Omental fat pad (tissue), 4 donors: ENCODE measurements around the gene SH3BP5L. TPM values are rescaled to one million over a fixed set of nuclear protein-coding genes. Genes with fewer than 3 reads are reported as not detected.

ENCODE experiments used
- ATAC-seq: fragments of 150-250 bp; one replicate; pipeline ENCODE4 v1.9.1; 2016; ENCODE audit warnings: mild to moderate bottlenecking, moderate library complexity; ENCODE audit not compliant: low FRiP score
- DNase-seq: peaks from one replicate; pipeline ENCODE4 v3.0.0-alpha.2; 2019; ENCODE audit warnings: low spot score
- total RNA-seq, 4 donors: library from RNA; depleted of rRNA; stranded (reverse); fragments of >200 nt; gene quantifications; one replicate each; pipeline ENCODE4 v1.1.0, GENCODE V29; 2016
- TF ChIP-seq, protein P1 (sequence below), 3 donors: fragments of 450-650 bp; IDR thresholded peaks; one replicate each; pipeline ENCODE4 v1.5.1; 2016 to 2017; ENCODE audit warnings: antibody characterized with exemption in 3 of 3, mild to moderate bottlenecking in 3 of 3, moderate library complexity in 2 of 3

Gene SH3BP5L
- total RNA-seq, 4 donors from 2014 or later: 9.7 to 20.0 (median 15.2) TPM

DNA sequence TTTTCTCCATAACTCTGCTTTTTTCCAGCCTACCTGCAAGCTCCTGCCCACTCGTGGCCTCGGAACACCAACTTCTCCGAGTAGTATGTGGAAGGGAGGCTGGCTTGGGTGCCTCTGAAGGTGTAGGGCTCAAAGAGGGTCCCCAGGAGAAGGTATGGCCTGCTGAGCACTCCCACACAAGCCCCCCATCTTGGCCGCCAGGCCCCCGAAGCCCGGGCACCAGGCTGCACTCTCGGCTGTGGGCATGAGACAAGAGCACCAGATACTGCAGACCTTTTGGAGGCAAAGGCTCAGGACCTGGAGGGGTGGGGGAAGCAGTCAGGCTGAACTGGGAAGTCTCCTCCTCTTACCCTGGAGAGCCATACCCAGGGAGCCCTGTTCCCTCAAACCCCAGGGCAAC is 31.5 kb upstream of the SH3BP5L start:
- DNase-seq (no peak), ATAC-seq (no peak)
- TF ChIP-seq, protein P1, sequence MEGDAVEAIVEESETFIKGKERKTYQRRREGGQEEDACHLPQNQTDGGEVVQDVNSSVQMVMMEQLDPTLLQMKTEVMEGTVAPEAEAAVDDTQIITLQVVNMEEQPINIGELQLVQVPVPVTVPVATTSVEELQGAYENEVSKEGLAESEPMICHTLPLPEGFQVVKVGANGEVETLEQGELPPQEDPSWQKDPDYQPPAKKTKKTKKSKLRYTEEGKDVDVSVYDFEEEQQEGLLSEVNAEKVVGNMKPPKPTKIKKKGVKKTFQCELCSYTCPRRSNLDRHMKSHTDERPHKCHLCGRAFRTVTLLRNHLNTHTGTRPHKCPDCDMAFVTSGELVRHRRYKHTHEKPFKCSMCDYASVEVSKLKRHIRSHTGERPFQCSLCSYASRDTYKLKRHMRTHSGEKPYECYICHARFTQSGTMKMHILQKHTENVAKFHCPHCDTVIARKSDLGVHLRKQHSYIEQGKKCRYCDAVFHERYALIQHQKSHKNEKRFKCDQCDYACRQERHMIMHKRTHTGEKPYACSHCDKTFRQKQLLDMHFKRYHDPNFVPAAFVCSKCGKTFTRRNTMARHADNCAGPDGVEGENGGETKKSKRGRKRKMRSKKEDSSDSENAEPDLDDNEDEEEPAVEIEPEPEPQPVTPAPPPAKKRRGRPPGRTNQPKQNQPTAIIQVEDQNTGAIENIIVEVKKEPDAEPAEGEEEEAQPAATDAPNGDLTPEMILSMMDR (IDR thresholded peaks at IDR 0.05): no peak

DNA sequence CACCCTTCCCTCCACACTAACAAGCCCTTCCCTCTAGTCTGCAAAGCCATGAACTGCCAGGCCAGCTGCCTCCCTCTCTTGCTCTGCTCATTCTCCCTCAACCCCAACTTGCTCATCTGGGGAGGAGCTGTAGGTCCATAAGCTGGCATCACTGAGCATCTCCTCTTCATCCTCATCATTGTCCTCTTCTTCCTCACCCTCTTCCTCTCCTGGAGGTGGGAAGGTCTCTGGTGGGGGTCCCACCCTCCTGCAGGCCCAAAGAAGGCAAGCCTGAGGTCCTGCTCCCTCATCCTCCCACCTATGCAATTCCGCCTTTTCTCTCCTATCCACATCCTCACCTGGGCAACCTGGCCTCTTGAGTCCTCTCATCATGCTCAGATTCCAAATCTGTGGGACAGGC is 30.5 kb upstream of the SH3BP5L start:
- ATAC-seq: no peak

DNA sequence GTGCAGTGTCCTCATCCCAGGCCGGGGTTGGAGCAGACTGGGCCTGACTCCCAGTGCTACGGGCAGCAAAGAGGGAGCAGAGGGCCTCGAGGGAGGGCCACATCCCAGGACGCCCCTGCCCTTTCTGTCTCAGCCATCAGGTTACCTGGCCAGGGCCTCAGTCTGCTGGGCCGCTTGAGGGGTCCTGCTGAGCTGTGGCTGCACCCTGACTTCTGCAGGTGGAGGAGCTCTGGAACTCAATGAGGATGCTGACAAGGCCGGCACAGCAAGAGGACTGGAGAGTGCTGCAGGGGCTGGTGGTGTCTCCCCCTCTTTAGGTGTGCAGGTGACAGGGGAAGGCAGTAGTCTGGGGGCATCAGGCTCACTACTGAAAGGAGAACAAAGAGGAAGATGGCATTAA is 29.9 kb upstream of the SH3BP5L start:
- no peak for ATAC-seq
- TF ChIP-seq, protein P1 (IDR thresholded peaks at IDR 0.05): no peak
- no peak for DNase-seq

More for the DNA sequence above, 30.5 kb upstream of the SH3BP5L start:
- DNase-seq: no peak
- TF ChIP-seq, protein P1 (IDR thresholded peaks at IDR 0.05): no peak

DNA sequence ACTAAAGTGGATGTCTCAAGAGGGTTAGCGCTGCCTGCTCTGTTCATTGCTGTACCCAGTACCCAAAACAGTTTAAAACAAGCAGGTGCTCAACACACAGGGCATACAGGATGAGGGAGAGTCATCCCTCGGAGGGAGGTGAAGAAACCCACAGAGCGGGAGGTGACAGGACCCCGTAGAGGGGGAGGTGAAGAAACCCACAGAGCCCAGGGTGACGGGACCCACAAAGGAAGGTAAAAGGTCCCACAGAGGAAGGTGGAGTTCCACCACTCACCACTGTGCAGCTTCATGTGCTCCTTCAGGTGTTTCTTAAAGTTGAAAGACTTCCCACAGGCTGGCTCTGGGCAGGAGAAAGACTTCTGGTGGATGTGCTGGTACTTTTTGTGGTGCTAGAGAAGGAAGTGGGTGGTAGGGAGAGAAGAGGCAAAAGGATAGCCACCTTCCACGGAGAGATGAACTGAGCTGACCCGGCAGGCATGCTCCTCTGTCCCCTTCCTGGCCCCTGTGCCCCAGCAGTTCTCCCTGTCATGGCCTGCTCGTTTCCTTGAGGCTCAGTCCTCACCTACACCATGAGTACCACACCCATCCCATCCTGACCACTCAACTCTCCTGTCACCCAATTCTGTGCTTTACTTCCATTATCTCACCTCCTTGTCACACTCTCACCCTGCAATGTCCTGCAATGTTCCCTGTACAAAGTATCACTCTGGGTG is 28.1 kb upstream of the SH3BP5L start:
- ATAC-seq: no peak

DNA sequence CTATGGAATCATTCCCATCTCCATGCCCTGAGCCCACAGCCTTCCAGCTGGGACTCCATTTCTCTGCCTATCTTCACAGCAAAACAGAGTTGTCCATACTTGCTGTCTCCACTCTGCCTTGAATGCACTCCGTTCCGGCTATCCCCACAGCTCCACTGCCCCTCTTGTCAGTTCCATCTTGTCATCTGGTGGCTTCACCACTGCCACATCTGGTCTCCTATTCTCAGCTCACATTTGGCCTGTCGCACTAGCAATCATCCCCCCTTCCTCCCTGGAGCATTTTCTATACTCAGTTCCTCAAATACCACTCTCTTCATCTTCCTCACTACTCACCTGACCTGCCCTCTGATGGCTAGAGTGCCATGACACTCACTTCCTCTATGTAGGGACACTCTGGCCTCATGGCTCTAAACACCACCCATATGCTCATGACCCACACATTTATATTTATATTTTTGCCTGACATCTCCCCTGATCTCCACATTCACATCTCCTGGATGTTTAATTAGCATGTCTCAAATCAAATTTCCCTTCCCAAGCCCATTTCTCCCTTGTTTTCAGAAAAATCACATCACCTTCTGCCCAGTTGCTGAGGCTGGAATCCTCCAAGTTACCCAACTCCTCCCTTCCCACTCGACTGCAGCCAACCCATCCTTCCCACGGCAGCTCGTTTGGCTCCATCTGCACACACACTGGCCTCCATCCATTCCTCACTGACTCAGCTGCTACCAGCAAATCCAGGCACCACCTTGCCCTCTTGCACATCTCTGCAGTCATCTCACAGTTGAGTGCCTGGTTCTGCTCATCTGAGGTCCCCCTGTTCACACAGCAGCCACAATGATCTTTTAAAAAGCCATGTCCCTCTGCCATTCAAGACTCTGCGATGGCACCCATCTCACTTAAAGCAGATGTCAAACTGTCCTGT is 27.0 kb upstream of the SH3BP5L start:
- ATAC-seq: peak; percentile 64
- TF ChIP-seq, protein P1 (IDR thresholded peaks at IDR 0.05): no peak
- no peak for DNase-seq

More for the DNA sequence above, 28.1 kb upstream of the SH3BP5L start:
- TF ChIP-seq, protein P1 (IDR thresholded peaks at IDR 0.05): no peak
- DNase-seq: no peak

DNA sequence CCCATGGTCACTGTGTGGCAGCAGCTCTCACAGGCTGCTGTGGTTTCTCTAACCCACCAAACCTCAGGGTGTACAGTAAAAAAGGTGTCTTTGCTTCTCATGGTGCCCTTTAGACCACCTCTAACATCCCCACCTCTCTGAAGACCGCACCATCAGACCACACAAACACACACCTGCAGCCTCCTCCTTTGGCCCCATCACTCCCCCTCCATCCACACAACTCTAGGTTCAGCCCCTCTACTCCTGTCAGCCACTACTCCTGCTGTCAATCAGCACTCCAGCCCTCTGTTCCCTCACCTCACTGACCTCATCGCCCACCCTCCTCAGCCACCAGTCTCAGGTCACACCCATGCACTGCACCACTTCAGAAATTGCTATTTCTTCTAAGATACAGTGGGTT is 25.7 kb upstream of the SH3BP5L start:
- no peak for DNase-seq

More for the DNA sequence above, 25.7 kb upstream of the SH3BP5L start:
- ATAC-seq: no peak
- TF ChIP-seq, protein P1 (IDR thresholded peaks at IDR 0.05): no peak
